Stomach smooth muscle (tissue), 2 donors: ENCODE results near the gene ATN1.

Experiments
- H3K27ac ChIP-seq: one replicate; pipeline ENCODE4 v1.7.0; 2013; ENCODE audit warnings: mild to moderate bottlenecking, low read length, inconsistent platforms
- H3K27me3 ChIP-seq, 2 donors: one replicate each; pipeline ENCODE4 v1.7.0; 2013; ENCODE audit warnings: low read length in 2 of 2; ENCODE audit not compliant: insufficient read depth in 2 of 2, control insufficient read depth in 1 of 2
- H3K36me3 ChIP-seq, 2 donors: one replicate each; pipeline ENCODE4 v1.7.0; 2013; ENCODE audit warnings: low read length in 2 of 2; ENCODE audit not compliant: control insufficient read depth in 2 of 2, insufficient read depth in 2 of 2
- H3K4me1 ChIP-seq: one replicate; pipeline ENCODE4 v1.7.0; 2013; ENCODE audit warnings: low read length; ENCODE audit not compliant: control insufficient read depth, insufficient read depth
- H3K4me3 ChIP-seq, 2 donors: one replicate each; pipeline ENCODE4 v1.7.0; 2013; ENCODE audit warnings: low read length in 2 of 2
- H3K9ac ChIP-seq, 2 donors: one replicate each; pipeline ENCODE4 v1.7.0; 2013; ENCODE audit warnings: low read length in 2 of 2, mild to moderate bottlenecking in 1 of 2
- H3K9me3 ChIP-seq, 2 donors: one replicate each; pipeline ENCODE4 v1.7.0; 2013; ENCODE audit warnings: low read length in 2 of 2; ENCODE audit not compliant: control insufficient read depth in 2 of 2
- donor health status: healthy.
- donor health status: Pancreatic carcinoma.

ATN1 gene

DNA sequence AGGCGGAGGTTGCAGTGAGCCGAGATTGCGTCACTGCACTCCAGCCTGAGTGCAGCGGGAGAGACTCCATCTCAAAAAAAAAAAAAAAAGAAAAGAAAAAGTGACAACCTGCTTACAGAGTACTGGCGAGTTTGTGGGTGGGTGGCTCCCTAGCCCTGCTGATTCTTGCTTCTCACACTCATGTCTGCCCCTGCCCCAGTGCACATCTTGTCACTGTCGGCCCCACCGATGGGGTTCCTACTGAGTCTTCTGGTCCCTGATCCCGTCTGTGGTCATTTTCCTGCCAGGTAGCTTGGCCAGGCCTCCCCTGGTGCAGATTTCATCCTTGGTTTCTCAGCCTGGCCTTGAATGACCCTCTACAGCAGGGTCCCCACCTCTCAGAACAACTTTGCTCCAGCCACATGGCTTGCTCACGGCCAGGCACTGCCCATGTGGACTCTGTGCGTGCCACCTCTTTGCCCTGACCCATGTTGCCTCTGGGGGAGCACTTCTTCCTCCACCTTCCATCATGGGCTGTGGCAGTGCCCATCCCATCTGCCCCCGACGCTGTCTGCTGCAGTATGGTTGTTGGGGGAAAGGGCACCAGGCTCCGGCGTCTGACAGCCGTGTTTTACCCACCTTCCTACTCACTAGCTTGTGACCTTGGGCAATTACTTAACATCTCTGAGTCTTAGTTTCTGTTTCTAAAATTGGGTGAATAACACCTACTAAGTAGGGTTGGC is 21.3 kb downstream of the ATN1 start:
- Histone ChIP-seq H3K27me3 (no peaks in the 10 kb centered on the region), H3K36me3 (peaks cover 2 to 9% of the 10 kb centered on the region in 2 donors), H3K9me3 (no peaks in the 10 kb centered on the region), H3K27ac (peak overlapping the region; percentile 6), H3K9ac (no peak overlapping the region), H3K4me1 (peaks cover 31% of the 10 kb centered on the region), H3K4me3 (no peak overlapping the region)

GRCh38 chr12:6950401-6950801 is 22.6 kb downstream of the ATN1 start:
- Histone ChIP-seq H3K36me3 (peaks cover 2 to 9% of the 10 kb centered on the region in 2 donors), H3K27ac (no peak overlapping the region), H3K9me3 (no peaks in the 10 kb centered on the region), H3K4me1 (peaks cover 18% of the 10 kb centered on the region), H3K27me3 (no peaks in the 10 kb centered on the region), H3K9ac (no peak overlapping the region), H3K4me3 (no peak overlapping the region)

- Histone ChIP-seq H3K4me3 (peak within 1 kb of the TSS in 1 of 2 donors; percentile 49), H3K27ac (no peak within 1 kb of the TSS), H3K27me3 (no peaks in the 10 kb centered on the region), H3K36me3 (peaks cover 2 to 4% of the 10 kb centered on the region in 2 donors), H3K4me1 (peaks cover 12% of the 10 kb centered on the region), H3K9me3 (no peaks in the 10 kb centered on the region), H3K9ac (peak within 1 kb of the TSS in 1 of 2 donors; percentile 16)
These were observed 23.2 kb downstream of the ATN1 start, which contains the start of gene PTPN6 for GRCh38 chr12:6950811-6951540. Gene PTPN6, plus strand, starts transcription at chr12:6951356. Its CDS starts 157 bp downstream, at chr12:6951513.

- Histone ChIP-seq H3K27ac (no peak overlapping the region), H3K36me3 (peaks cover 0 to 4% of the 10 kb centered on the region in 2 donors), H3K4me3 (peak overlapping the region in 1 of 2 donors; percentile 49), H3K9me3 (no peaks in the 10 kb centered on the region), H3K27me3 (no peaks in the 10 kb centered on the region), H3K9ac (peak overlapping the region in 1 of 2 donors; percentile 16), H3K4me1 (peaks cover 9% of the 10 kb centered on the region)
These were observed 23.9 kb downstream of the ATN1 start for GRCh38 chr12:6951551-6952120.

- peaks cover 6% of the 10 kb centered on the region for H3K4me1 ChIP-seq
- peak overlapping the region in 1 of 2 donors; percentile 49 for H3K4me3 ChIP-seq
- no peak overlapping the region for H3K9ac ChIP-seq
These were observed 24.5 kb downstream of the ATN1 start for GRCh38 chr12:6952121-6952862.

GRCh38 chr12:6952863-6953441 is 25.2 kb downstream of the ATN1 start:
- Histone ChIP-seq H3K27ac (peak overlapping the region; percentile 31), H3K4me1 (peaks cover 6% of the 10 kb centered on the region), H3K36me3 (no peaks in the 10 kb centered on the region), H3K4me3 (peak overlapping the region in 1 of 2 donors; percentile 49), H3K9me3 (no peaks in the 10 kb centered on the region), H3K27me3 (no peaks in the 10 kb centered on the region), H3K9ac (no peak overlapping the region)

More at GRCh38 chr12:6952121-6952862, 24.5 kb downstream of the ATN1 start:
- Histone ChIP-seq H3K36me3 (peaks cover 0 to under 1% of the 10 kb centered on the region in 2 donors), H3K27me3 (no peaks in the 10 kb centered on the region), H3K9me3 (no peaks in the 10 kb centered on the region), H3K27ac (no peak overlapping the region)

DNA sequence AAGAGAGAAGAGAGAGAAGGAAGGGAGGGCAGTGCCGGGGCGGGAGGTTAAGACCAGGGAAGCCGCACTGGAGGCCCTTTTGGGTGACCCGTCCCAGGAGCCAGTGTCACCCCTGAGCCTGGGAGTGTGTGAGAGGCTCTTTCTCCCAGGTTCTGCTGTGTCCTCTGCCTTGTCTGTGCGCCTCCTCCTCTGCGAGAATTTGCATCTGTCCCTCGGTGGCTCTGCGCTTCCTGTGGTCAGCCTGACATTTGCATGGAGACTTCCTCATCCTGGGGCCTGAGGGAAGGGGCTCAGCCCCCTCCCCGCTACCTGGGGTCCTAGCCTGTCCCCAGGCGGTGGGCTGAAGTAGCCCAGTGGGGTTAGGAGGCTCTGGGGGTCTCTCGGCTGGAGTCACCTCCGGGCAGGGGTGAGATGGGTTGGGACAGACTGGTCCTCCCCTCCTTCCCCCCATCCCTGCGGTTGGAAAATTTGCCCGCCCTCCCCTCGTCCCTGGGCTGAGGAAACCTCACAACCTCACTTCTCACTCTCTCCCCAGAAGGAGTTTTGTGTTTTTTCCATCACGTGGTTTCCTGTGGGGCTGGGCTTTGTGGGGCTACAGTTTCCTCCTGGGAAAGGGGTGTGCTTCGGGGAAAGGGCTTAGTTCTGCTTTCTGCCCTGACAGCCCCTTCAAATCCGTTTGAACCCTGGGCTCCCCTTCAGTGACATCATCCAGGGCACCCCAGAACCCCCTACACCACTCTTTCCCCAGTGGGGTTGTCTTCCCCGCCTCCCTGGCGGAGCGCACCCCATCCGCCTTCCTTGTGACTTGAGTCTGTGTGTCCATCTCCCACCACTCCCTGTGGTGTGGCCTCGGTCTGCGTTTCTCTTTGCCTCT is 25.9 kb downstream of the ATN1 start:
- H3K4me1 ChIP-seq = peaks cover 6% of the 10 kb centered on the region
- peak overlapping the region; percentile 31 for H3K27ac ChIP-seq
- H3K9ac ChIP-seq = peak overlapping the region in 1 of 2 donors; percentile 29
- H3K27me3 ChIP-seq = no peaks in the 10 kb centered on the region
- peak overlapping the region in 1 of 2 donors; percentile 3 for H3K4me3 ChIP-seq
- H3K36me3 ChIP-seq = no peaks in the 10 kb centered on the region
- H3K9me3 ChIP-seq = no peaks in the 10 kb centered on the region

DNA sequence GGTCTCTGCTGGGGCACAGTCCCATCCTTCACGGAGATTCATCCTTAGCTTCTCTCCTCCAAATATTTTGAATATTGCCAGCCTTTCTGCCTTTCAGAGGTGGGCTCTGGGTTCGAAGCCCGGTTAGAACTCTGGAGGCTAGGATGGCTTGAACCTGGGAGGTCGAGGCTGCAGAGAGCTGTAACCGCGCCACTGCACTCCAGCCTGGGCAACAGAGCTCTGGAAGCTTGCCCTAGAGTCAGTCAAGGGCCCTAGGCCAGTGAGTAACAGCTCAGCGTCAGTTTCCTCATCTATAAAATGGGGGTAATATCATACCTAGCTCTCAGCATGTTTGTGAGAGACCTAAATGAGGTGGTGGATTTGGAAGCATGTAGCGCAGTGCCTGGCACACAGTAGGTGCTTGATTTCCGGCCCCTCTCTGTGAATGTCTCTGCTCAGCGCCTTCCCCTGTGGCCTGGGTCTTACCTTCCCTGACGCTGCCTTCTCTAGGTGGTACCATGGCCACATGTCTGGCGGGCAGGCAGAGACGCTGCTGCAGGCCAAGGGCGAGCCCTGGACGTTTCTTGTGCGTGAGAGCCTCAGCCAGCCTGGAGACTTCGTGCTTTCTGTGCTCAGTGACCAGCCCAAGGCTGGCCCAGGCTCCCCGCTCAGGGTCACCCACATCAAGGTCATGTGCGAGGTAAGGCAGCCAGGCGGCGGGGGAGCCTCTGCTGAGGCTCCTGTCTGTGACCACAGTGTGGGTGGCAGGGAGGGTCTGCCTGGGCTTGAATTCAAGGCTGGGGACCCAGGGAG is 26.8 kb downstream of the ATN1 start:
- peaks cover 6% of the 10 kb centered on the region for H3K4me1 ChIP-seq
- H3K36me3 ChIP-seq = no peaks in the 10 kb centered on the region
- peak overlapping the region in 1 of 2 donors; percentile 29 for H3K9ac ChIP-seq
- H3K27me3 ChIP-seq = no peaks in the 10 kb centered on the region
- H3K9me3 ChIP-seq = no peaks in the 10 kb centered on the region
- no peak overlapping the region for H3K4me3 ChIP-seq
- no peak overlapping the region for H3K27ac ChIP-seq
